PC-3 (cell line): ENCODE measurements around the gene NUPR2. TPM values are rescaled to one million over a fixed set of nuclear protein-coding genes. Genes with fewer than 3 reads are reported as not detected.
A peak's percentile ranks its signal among the peaks of the same experiment; 100 is the strongest.
"Not testable (repeated sequence)": the region's sequence is repeated elsewhere in the genome, so short reads cannot be mapped to it uniquely, and the experiment has no call there.

Source experiments
- ATAC-seq: fragments of 200-7000 bp; cut with Tn5 transposase; 2 replicates; pipeline ENCODE4 v1.9.1; 2020; ENCODE audit warnings: mild to moderate bottlenecking, moderate library complexity
- BruUV-seq: library from RNA; stranded (reverse); fragments of 400-500 nt; replicated peaks from 2 replicates; lab custom pipeline; 2021; lab: Mats Ljungman, UMichigan
- CTCF ChIA-PET: fragments of 300-600 bp; sonication (Branson Sonifier 250); formaldehyde crosslinking; loops from one replicate; lab custom pipeline; 2022; ENCODE audit warnings: antibody characterized with exemption; lab: Charles Lee
- POLR2A ChIA-PET: fragments of 300-600 bp; sonication (Branson Sonifier 250); formaldehyde crosslinking; loops from one replicate; lab custom pipeline; 2022; ENCODE audit warnings: antibody characterized with exemption; ENCODE audit not compliant: unreplicated experiment; lab: Charles Lee
- DNase-seq: peaks from one replicate; pipeline ENCODE4 v3.0.0-alpha.2; 2015
- H2AFZ ChIP-seq: fragments of 300-600 bp; sonication (generic); 2 replicates; pipeline ENCODE4 v1.6.0; 2016; ENCODE audit warnings: antibody characterized with exemption, low read length
- H3F3A ChIP-seq: fragments of 300-600 bp; sonication (generic); one replicate; pipeline ENCODE4 v1.6.0; 2017; ENCODE audit warnings: antibody characterized with exemption, low read length, control low read depth, mild to moderate bottlenecking; ENCODE audit not compliant: unreplicated experiment
- H3K27ac ChIP-seq: fragments of 300-600 bp; sonication (generic); 2 replicates; pipeline ENCODE4 v1.5.1; 2016; ENCODE audit warnings: mild to moderate bottlenecking, low read length
- H3K27me3 ChIP-seq: fragments of 300-600 bp; sonication (generic); 2 replicates; pipeline ENCODE4 v1.6.1; 2016; ENCODE audit warnings: low read length, mixed read lengths
- H3K36me3 ChIP-seq: fragments of 300-600 bp; sonication (generic); 2 replicates; pipeline ENCODE4 v1.6.1; 2016; ENCODE audit warnings: low read depth, mixed run types, low read length, mixed read lengths
- H3K4me1 ChIP-seq: fragments of 300-600 bp; sonication (generic); 2 replicates; pipeline ENCODE4 v1.5.1; 2016; ENCODE audit warnings: low read length; ENCODE audit not compliant: insufficient read depth
- H3K4me2 ChIP-seq: fragments of 300-600 bp; sonication (generic); 2 replicates; pipeline ENCODE4 v1.6.0; 2016; ENCODE audit warnings: low read length
- H3K4me3 ChIP-seq: fragments of 300-600 bp; sonication (generic); 2 replicates; pipeline ENCODE4 v1.5.1; 2016; ENCODE audit warnings: mild to moderate bottlenecking, low read length, mixed read lengths
- H3K79me2 ChIP-seq: fragments of 300-600 bp; sonication (generic); 2 replicates; pipeline ENCODE4 v1.6.1; 2017; ENCODE audit warnings: low read length, mixed read lengths
- H3K9ac ChIP-seq: fragments of 300-600 bp; sonication (generic); 2 replicates; pipeline ENCODE4 v1.6.0; 2016; ENCODE audit warnings: mild to moderate bottlenecking, low read length
- H3K9me2 ChIP-seq: fragments of 300-600 bp; sonication (generic); replicated peaks from 2 replicates; pipeline ENCODE4 v1.6.1; 2016; ENCODE audit warnings: mixed run types, low read length, mixed read lengths
- H3K9me3 ChIP-seq: fragments of 300-600 bp; sonication (generic); 2 replicates; pipeline ENCODE4 v1.6.1; 2016; ENCODE audit warnings: low read length, mixed read lengths
- H4K20me1 ChIP-seq: fragments of 300-600 bp; sonication (generic); 2 replicates; pipeline ENCODE4 v1.6.1; 2016; ENCODE audit warnings: low read length, mixed read lengths
- CTCF ChIP-seq: fragments of 300-600 bp; sonication (generic); conservative IDR thresholded peaks from 2 replicates; pipeline ENCODE4 v1.5.1; 2017; ENCODE audit warnings: antibody characterized with exemption, low read depth, mild to moderate bottlenecking, low read length
- EZH2 ChIP-seq: fragments of 300-600 bp; sonication (generic); IDR thresholded peaks from one replicate; pipeline ENCODE4 v1.6.1; 2017; ENCODE audit warnings: antibody characterized with exemption, mild to moderate bottlenecking, low read length; ENCODE audit not compliant: unreplicated experiment
- EZH2phosphoT487 ChIP-seq: fragments of 300-600 bp; sonication (generic); IDR thresholded peaks from 2 replicates; pipeline ENCODE4 v1.6.1; 2018; ENCODE audit warnings: mild to moderate bottlenecking, antibody characterized with exemption, low read length, borderline replicate concordance
- intact Hi-C: fragments of 100-400 bp; cut with micrococcal nuclease; formaldehyde crosslinking; loops from 2 replicates; pipeline ENCODE4 v1.9.0; 2023
- total RNA-seq: library from RNA; depleted of rRNA; stranded (reverse); fragments of >200 nt; gene quantifications from 2 replicates; pipeline ENCODE4 v1.2.3, GENCODE V29; 2014

Gene NUPR2
- total RNA-seq, 1 experiment from 2014 or later = not detected

DNA sequence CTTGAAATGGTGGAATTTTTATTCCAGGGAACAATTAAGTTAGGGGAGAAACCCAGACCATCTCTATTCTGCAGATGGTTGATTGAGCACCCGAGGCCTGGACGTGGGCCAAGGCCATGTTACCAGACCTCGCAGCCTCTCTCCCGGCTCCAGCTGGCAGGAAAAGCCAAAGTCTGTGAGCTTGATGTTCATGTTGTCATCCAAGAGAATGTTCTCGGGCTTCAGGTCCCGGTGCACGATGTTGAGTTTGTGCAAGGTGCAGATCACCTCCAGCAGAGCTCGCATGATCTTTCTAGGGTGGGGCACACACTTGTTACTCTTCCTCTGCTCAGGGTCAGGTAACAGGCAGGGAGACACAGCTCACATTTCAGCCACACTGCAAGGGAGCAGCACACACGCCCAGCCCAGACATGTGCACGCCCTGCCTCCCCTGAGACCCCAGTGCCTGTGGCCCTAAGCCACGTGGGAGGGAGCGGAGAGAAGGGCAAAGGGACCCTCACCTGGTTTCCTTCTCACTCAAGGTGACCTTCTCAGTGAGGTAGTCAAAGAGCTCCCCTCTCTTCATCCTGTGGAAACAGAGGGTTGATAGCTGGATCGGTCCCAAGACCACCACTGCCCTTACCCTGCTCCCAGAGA lies 32.9 kb downstream of the NUPR2 start:
- DNase-seq (no peak), ATAC-seq (peak; percentile 22)
- Histone ChIP-seq H3K36me3 (no peaks in the 10 kb centered on the region; the same call in 1 of the 2 replicates), H3K9me3 (no peaks in the 10 kb centered on the region), H2AFZ (no peak overlapping the region), H3K9me2 (no peaks in the 10 kb centered on the region), H3F3A (no peaks in the 10 kb centered on the region), H3K4me3 (no peak overlapping the region), H3K27me3 (no peaks in the 10 kb centered on the region), H3K9ac (no peak overlapping the region), H3K4me2 (no peak overlapping the region), H3K27ac (no peak overlapping the region), H3K79me2 (no peaks in the 10 kb centered on the region), H3K4me1 (no peaks in the 10 kb centered on the region), H4K20me1 (no peaks in the 10 kb centered on the region)
- POLR2A ChIA-PET = no interaction called here
- CTCF ChIA-PET = no interaction called here
- no TSS peak for BruUV-seq
- TF ChIP-seq CTCF (no peak), EZH2phosphoT487 (no peak), EZH2 (no peak)
- intact Hi-C loops = no loop called here

GRCh38 chr7:56081626-56082340 lies 34.4 kb downstream of the NUPR2 start:
- no TSS peak for BruUV-seq
- no peaks in the 10 kb centered on the region for H3K79me2 ChIP-seq

GRCh38 chr7:56080726-56081435 lies 35.3 kb downstream of the NUPR2 start:
- CTCF ChIA-PET, DNase-seq, H3K9ac ChIP-seq, H3K4me1 ChIP-seq, POLR2A ChIA-PET, BruUV-seq, H3K27me3 ChIP-seq, H3K36me3 ChIP-seq, H3K79me2 ChIP-seq, H3K4me3 ChIP-seq, H2AFZ ChIP-seq, intact Hi-C loops, H3K9me3 ChIP-seq, H3K9me2 ChIP-seq, H3K4me2 ChIP-seq, H3K27ac ChIP-seq, H3F3A ChIP-seq, H4K20me1 ChIP-seq, ATAC-seq: not testable (repeated sequence)

More at GRCh38 chr7:56081626-56082340, 34.4 kb downstream of the NUPR2 start:
- Histone ChIP-seq H2AFZ (no peak overlapping the region), H3K9ac (no peak overlapping the region), H4K20me1 (no peaks in the 10 kb centered on the region), H3K9me3 (no peaks in the 10 kb centered on the region), H3F3A (no peaks in the 10 kb centered on the region), H3K4me3 (no peak overlapping the region), H3K36me3 (no peaks in the 10 kb centered on the region; the same call in 1 of the 2 replicates), H3K9me2 (no peaks in the 10 kb centered on the region), H3K4me1 (peaks cover under 1% of the 10 kb centered on the region; the same call in 1 of the 2 replicates), H3K4me2 (no peak overlapping the region), H3K27ac (no peak overlapping the region), H3K27me3 (no peaks in the 10 kb centered on the region)
- ATAC-seq (no peak), DNase-seq (no peak)
- TF ChIP-seq CTCF (no peak), EZH2 (no peak), EZH2phosphoT487 (no peak)
- intact Hi-C loops = no loop called here
- POLR2A ChIA-PET = no interaction called here
- CTCF ChIA-PET = no interaction called here
